GM19372 (cell line): ENCODE measurements around the gene PDE4B.

Experiments used
- ATAC-seq: cut with Tn5 transposase; IDR thresholded peaks from one replicate; pipeline ENCODE4 v1.9.1; 2021; ENCODE audit warnings: mild to moderate bottlenecking, low read depth, moderate library complexity; ENCODE audit not compliant: unreplicated experiment

PDE4B gene

DNA sequence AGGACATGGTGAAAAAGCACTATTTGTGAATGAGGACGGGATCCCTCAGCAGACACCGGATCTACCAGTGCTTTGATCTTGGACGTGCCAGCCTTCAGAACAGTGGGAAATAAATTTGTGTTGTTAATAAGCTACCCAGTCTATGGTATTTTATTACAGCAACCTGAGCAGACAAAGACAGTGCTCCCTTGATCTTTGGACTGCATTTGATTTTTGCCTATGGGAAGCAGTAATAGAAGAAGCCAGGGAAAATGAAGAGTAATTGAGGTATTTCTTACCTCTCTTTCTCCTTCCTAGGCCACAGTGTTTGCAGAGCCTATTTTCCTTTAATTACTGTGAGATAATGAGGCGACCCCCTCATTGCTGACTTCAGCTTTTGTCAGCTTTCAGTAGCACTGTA, 87.9 kb downstream of the PDE4B start:
- ATAC-seq, result no peak

DNA sequence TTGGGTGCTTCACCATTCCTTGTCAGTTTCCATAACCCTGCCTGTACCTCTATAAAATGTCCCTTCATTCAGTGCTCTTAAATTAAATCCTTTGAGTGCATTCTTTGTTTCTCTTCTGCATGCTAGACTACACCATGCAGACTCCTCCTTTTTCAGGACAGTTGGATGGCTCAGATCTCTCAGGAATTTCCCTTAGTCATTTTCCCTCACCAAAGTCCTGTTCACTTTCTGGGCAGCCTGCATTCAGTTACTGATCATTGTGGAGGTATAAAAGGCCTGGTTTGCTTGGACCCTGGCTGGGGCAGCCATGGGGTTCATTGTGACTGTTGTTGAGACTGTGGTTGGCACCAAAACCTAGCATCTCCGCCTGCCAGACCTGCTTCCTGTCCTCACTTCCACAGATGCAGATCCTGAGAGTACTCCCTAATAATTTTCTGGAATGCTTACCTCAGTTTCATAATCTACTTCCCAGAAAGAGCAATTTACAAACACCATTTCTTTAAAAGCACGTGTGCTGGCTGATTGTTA, 88.4 kb downstream of the PDE4B start:
- no peak for ATAC-seq

DNA sequence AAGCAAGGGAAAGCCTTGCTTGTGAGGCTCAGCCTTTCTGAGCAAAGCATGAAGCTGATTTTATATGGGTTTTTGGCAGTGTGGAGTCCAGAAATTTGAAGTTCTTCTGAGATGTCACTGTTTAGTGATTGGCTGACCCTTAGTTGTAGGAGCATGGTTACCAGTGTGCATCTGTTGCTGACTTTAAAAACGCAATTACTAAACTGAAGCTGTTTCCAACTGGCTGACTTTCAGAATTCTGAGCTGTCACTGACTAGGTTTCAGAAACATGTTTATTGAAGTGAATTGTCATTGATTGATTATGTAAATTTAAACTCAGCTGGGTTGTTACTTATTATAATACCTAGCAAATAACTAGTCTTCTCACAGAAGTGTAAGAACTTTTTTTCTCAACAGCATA, 89.4 kb downstream of the PDE4B start:
- no peak for ATAC-seq

DNA sequence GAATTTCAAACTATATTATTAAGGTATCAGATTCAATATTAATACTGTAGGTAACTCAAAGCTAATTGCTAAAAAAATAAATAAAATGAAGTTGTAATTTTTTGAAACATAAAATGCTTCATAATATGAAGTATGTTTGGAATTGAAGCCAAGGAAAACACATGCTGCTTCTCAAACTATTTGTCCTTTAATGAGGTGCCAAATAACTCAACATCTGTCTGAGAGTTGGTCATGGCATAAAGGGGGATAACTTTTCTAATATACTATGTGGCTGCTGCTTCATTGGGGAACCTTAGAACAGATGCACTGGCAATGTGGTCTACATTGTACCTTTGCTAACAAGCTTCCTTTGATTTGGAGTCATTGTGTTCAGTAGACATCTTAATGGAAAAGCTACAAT, 96.7 kb downstream of the PDE4B start:
- no peak for ATAC-seq

DNA sequence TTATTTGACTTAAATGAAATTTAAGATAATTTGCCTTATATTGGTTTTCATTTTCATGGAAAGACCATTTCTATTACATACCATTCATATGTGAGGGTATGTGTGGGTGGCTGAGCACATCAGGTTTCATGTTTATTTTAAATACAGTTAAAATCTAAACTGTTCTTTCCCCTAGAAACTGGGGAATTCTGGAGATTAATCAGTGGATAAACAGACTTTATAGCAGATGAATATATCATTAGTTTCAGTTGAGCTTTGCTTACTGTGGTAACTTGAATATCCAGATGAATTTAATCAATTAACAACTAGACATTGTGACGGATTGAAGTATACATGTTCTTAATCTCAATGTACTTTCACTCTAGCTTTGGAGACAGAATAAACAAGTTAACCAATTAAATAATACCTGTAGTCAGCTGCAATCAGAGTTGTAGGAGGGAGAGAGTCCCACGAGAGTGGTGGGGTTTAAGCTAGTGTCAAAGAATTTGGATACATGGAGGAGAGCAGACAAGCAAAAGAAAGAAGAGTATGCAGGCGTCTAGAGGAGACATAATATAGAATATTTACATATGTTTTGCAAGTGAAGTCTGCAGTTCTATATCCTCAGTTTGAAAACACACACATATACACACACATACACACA, 97.6 kb downstream of the PDE4B start:
- ATAC-seq, result no peak

DNA sequence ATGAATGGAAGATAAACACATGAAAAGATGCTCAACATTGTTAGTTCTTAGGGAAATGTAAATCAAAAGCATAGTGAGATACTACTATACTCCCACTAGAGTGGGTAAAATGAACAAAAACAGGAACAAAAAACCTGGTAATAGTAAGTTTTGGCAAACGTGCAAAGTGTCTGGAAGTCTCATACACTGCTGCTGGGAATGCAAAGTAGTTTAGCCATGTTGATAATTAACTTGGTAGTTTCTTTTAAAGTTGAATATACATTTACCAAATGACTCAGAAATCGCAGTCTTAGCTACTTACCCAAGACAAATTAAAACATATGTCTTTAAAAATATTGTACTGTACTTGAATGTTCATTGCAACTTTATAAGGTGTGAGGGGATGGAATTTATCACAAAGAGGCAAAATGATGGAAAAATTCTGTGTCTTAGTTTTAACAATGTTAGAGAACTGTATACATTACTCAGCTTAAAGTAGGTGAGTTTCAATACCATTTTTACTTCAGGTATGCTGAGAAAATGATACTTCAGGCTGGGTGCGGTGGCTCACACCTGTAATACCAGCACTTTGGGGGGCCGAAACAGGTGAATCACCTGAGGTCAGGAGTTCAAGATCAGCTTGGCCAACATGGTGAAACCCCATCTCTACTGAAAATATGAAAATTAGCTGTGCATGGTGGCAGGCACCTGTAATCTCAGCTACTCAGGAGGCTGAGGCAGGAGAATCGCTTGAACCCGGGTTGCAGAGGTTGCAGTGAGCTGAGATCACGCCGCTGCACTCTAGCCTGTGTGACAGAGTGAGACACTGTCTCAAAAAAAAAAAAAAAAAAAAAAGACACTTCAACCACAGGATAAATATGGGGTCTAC, 102.3 kb downstream of the PDE4B start:
- ATAC-seq, result peak; percentile 96

DNA sequence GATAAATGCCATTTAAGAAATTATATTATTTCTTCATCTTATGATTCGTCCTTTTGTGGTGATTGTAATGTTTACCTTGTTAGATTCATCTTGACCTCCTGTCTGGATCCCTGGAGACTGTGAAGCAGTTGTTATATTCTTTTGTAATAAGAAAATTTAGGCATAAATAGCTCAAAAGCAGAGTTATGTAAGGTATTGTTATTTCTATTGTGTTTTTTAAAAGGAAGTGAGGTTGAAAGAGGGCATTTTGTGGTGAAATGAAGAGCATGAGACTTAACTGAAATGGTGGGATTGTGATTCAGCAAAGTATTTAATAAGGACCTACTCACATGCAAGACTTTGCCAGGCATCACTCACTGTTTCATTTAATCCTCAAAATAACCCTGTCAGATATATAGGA, 104.0 kb downstream of the PDE4B start:
- no peak for ATAC-seq

DNA sequence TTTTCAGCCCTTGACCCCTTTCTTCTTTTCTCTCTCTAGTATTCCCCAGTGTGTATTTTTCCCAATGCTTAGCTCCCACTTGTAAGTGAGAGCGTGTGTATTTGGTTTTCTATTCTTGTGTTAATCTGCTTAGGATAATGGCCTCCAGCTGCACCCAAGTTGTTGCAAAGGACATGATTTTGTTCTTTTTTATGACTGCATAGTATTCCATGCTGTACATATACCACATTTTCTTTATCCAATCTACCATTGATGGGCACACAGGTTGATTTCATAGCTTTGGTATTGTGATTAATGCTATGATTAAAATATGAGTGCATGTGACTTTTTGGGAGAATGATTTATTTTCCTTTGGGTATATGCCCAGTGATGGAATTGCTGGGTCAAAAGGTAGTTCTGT, 104.8 kb downstream of the PDE4B start:
- no peak for ATAC-seq

DNA sequence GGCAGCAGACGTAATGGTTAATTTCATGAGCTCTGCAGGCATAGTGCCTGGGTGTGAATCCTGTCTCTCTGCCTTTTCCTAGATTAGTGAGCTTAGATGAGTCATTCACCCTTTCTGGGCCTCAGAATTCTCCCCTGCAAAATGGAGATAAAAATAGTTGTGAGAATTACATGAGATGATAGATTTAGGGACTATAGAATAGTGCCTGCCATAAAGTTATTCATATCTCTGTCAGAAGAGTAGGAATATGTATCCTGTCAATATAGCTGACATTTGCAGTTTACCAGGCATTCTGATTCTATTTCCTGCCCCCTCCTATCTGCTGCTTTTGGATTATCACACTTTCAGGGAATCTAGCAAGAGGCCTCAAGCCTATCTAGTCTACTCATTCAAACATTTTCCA, 112.0 kb downstream of the PDE4B start:
- no peak for ATAC-seq

DNA sequence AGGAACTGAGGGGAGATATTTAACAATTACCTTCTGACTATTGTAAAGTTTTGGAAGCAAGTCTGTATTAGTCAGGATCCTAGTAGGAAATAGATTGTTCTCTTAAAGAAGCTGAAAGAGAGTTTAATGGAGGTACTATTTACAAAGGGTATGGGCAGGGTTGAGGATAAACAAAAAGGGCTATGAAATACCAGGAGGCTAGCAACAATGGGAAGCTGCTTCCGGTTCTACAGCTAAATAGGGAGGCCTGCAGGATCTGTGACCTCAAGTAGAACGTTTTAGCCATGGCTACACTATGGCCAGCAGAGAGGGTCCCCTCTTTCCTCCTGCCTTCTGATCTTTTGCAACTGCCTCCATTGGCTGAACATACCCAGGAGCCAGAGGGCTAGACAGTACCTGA, 117.7 kb downstream of the PDE4B start:
- no peak for ATAC-seq

DNA sequence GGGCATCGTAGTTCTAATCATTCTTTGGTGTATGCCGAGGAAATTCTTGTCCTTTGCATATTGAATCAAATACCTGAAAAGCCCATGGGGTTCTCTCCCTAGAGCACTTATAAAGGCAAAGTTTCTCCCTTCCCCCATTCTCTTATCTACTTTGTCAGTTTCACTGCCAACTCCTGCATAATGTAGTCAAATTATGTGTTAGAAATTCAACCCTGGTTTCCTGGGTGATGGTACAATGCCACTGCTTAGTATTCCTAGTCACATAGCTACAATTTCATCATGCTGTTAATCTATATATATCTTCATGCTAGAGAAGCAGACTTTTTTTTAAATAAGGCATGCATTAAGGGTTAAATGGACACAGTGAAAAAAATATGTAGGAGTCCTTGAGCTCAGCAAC, 119.0 kb downstream of the PDE4B start:
- no peak for ATAC-seq

DNA sequence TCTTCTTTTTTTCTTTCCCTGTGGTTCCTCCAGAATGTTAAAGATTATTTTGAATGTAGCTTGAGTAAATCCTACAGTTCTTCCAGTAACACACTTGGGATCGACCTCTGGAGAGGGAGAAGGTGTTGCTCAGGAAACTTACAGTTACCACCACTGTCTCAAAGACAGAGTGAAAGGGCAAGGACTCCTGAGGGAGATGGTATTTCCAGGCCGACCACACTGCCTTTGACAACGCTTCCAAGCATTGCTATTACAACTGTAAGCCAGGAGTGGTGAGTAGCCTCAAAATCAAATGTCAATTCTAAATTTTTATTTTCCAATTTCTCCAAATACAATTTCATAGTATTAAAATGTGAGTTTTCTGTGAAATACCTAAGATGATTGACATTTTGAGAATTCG, 125.9 kb downstream of the PDE4B start:
- ATAC-seq, result no peak

DNA sequence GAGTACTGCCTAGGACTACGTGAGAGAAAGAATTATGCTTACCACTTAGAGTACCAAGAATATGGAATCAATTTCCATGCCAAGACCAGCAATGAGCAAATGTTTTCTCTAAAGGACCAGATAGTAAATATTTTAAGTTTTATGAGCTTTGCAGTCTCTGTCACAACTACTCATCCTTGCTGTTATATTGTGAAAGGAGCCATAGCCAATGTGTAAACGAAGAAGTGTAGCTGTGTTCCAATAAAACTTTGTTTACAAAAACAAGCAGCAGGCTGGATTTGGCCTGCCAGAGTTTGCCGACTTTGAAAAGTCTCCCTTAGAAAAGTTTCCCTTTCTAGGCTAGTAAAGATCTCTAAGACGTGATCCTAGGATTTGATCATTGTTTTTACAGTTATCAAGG, 128.8 kb downstream of the PDE4B start:
- ATAC-seq, result no peak

DNA sequence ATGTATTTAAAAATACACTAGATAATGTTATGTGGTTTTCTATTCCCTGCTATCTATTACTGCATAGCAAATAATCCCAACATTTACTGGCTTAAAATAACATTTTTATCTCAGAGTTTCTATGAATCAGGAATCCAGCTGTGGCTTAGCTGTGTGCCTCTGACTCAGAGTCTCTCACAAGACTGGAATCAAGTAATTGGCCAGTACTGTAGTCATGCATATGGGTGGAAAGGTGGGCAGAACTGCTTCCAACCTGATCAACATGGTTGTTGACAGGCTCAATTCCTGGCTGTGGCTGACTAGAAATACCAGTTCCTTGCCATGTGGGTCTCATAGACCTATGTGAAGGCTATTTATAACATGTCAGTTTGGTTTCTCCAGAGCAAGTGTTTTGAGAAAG, 131.8 kb downstream of the PDE4B start:
- ATAC-seq, result no peak

DNA sequence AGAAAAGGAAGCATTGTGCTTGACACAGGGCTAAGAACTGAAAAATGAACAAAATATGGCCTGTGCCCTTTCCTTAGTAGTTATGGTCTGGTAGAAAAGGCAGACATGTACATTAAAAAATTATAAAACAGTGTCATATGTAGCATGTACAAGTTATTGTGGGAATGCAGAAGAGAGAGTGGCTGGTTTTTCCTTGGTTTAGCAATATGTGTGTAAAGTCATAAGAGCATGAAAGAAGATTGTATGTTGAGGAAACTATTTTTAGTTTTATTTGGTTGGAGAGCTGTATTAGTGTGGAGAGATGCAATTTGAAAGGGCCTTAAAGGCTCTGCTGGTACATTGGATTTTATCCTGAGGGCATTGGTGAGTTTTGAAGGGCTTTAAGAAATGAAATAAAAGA, 145.8 kb downstream of the PDE4B start:
- no peak for ATAC-seq

DNA sequence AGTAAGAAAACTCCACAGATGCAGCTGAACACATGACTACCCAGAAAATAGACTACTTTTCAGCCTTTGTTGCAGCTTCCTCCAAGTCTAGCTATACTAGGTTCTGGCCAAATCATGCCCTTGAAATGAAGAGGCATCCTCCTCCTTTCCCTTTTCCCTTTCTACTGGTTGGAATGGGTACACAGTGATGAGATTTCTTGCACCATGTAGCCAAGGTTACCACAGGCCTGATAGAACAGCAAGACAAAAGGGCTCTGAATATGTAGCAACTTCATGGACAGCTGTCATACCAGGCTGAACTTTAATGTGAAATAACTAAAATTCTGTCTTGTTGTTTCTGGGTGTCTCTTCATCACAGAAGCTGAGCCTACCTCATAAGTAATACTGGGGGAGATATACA, 146.5 kb downstream of the PDE4B start:
- no peak for ATAC-seq

DNA sequence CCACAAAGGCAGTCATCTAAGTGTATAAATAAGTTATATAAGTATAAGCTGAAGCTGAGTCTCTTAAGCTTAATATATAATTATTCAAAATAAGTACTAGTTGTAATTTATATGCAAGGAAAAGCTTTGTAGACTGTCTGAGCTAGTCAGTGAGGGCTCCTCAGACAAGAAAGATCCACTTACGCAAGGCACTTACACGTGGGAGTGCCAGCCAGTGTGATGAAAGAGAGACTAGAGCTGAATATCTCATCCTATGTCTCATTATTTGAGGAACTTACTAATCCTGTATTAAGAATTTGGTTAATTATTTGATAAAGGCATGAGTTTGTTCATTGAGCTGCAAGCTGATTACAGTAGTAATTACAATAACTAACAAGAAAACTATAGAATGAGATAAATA, 146.9 kb downstream of the PDE4B start:
- ATAC-seq, result no peak

DNA sequence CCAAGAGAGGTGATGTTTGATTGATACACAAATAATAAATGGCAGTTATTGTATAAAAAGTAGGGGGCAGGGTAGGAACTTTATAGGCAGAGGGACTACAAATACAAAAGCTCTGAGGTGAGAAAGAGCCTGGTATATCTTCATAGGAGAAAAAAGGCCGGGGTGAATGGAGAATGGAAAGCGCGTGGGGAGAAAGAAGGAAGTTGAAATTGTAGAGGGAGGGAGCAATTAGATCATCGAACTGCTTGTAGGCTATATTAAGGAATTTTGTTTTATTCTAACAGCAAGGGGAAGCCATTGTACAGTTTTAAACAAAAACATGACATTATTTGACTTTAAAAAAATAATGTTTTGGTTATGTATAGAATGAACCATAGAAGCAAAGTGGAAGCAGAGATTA, 147.4 kb downstream of the PDE4B start:
- no peak for ATAC-seq

DNA sequence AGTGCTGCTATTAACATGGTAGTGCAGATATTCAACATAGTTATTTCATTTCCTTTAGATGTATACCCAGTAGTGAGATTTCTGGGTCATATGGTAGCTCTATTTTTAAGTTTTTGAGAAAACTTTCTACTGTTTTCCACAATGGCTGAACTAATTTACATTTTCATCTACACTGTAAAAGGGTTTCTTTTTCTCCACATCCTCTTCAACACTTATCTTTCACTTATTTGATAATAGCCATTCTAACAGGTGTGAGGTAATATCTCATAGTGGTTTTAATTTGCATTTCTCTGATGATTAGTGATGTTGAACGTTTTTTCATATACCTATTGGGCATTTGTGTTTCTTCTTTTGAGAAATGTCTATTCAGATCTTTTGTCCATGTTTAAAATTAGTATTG, 149.8 kb downstream of the PDE4B start:
- no peak for ATAC-seq

DNA sequence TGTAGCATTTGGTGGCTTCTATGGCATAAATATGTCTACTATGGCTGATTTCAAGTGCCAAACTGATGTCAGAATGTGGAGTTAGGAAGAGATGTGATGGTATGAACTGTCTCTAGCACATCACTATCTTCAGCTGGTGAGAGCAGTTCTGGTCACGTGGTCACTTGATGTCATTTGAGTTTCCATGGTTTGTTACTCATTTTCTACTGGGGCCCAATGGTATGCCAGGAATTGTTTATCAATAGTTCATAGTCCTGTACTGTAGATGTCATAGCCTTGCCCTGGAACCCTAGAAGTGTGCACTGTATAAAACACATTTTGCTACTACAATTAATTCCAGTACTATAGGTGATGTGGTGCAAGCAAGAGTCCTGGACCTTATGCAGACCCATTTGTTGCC, 153.7 kb downstream of the PDE4B start:
- ATAC-seq, result no peak

DNA sequence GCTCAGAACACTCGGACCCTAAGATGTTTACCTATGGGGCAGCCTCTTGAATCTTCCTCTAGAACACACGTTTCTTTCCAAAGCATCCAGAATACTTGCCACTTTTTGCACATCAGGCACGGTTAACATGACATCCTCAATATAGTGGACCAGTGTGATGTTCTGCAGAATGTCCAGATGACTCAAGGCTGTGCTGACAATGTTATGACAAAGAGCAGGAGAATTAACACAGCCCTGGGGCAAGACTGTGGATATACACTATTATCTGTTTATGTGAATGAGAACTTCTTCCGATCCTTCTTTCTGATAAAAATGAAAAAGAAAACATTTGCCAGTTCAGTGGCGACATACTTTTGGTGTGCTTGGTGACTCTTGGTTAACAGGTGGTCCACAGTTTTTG, 154.3 kb downstream of the PDE4B start:
- ATAC-seq, result no peak

DNA sequence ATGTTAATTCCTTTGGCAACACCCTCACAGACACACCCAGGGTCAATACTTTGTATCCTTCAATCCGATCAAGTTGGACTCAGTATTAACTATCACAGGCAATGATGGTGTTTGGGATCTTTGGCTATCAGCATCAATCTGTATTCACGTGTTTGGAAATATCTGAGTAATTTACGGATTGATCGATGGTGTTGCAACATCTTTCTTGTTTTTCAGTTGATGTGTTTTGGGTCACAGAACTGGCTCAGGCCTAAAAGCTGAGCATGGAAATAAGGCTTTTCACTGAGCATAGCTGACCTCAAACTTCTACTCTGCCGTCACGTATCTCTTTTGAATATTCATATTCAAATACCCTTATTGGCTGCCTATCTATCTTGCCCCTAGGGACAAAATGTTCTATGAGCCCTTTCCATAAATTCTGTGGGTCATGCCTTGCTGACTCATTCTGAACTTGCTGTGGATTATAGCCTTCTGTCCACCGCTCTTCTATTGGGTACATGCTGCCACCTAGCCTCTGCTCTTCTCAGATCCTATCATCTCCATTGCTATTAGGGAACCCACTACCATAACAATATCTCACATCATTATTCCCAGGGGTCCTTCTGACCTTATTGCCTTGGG, 156.0 kb downstream of the PDE4B start:
- no peak for ATAC-seq
